ENCODE results near the gene C19orf81.

DNA sequence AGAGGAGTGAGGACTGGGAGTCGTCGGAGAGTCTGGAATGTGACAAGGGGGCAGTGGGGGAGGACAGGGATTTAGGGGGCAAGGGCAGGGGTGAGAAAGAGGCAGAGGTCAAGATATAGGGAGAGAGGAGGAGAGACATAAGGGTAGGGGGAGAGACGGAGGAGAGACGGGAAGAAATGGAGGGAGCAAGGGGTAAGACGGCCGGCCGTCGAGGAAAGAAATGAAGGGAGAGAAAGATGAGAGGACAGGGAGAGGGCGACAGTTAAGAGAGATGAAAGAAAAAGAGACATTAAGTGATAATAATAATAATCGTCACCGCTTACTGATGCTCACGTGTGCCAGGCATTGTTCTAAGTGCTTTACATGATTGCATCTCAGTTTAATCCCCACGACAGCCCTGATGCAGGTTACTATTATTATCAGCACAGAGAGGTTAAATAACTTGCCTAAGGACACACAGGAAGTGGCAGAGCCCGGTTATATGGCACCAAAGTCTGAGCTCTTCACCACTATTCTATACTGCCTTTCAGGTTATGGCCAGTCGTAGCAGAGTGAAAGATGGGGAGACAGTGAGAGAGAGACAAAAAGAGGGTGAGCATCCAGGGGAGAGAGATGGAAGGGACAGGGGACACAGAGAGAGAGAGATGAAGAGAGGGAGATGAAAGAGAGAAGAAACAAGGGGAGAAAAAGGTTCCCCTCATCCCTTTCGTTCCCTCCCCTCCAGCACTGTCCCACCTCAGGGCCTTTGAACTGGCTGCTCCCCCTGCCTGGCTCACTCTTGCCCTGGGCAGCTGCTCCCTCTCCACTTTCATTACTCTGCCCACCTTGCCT is 13.6 kb downstream of the C19orf81 start:
- TF ChIP-seq, protein P1, sequence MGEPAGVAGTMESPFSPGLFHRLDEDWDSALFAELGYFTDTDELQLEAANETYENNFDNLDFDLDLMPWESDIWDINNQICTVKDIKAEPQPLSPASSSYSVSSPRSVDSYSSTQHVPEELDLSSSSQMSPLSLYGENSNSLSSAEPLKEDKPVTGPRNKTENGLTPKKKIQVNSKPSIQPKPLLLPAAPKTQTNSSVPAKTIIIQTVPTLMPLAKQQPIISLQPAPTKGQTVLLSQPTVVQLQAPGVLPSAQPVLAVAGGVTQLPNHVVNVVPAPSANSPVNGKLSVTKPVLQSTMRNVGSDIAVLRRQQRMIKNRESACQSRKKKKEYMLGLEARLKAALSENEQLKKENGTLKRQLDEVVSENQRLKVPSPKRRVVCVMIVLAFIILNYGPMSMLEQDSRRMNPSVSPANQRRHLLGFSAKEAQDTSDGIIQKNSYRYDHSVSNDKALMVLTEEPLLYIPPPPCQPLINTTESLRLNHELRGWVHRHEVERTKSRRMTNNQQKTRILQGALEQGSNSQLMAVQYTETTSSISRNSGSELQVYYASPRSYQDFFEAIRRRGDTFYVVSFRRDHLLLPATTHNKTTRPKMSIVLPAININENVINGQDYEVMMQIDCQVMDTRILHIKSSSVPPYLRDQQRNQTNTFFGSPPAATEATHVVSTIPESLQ (CRISPR knock-in tag; conservative IDR thresholded peaks at IDR 0.05), result no peak
- TF ChIP-seq YY1 (IDR thresholded peaks at IDR 0.05; ENCODE audit: insufficient read depth, insufficient replicate concordance, low read depth, low read length), result no peak
- TF ChIP-seq, protein P2, sequence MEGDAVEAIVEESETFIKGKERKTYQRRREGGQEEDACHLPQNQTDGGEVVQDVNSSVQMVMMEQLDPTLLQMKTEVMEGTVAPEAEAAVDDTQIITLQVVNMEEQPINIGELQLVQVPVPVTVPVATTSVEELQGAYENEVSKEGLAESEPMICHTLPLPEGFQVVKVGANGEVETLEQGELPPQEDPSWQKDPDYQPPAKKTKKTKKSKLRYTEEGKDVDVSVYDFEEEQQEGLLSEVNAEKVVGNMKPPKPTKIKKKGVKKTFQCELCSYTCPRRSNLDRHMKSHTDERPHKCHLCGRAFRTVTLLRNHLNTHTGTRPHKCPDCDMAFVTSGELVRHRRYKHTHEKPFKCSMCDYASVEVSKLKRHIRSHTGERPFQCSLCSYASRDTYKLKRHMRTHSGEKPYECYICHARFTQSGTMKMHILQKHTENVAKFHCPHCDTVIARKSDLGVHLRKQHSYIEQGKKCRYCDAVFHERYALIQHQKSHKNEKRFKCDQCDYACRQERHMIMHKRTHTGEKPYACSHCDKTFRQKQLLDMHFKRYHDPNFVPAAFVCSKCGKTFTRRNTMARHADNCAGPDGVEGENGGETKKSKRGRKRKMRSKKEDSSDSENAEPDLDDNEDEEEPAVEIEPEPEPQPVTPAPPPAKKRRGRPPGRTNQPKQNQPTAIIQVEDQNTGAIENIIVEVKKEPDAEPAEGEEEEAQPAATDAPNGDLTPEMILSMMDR (CRISPR knock-in tag; IDR thresholded peaks at IDR 0.05), result no peak
- TF ChIP-seq EP300 (IDR thresholded peaks at IDR 0.05; ENCODE audit: low read depth in 2 of 2, low read length in 2 of 2), result no peak
- no peak for TF ChIP-seq EP300 (CRISPR knock-in tag; IDR thresholded peaks at IDR 0.05; ENCODE audit: borderline replicate concordance)
- TF ChIP-seq ZFP37 (CRISPR knock-in tag; IDR thresholded peaks at IDR 0.05; ENCODE audit: borderline replicate concordance), result no peak

All from HepG2 (cell line).